ENCODE results near the gene EEF1A2.

EEF1A2 gene

GRCh38 chr20:63456429-63457284 is 42.2 kb downstream of the EEF1A2 start:
- no peak overlapping the region for H3K4me2 ChIP-seq (ENCODE audit: low read length)
- no peaks in the 10 kb centered on the region for H3K9me3 ChIP-seq (ENCODE audit: insufficient read depth, low read length)
- H2AFZ ChIP-seq (ENCODE audit: low read depth, low read length): no peak overlapping the region
- no peaks in the 10 kb centered on the region for H3K4me1 ChIP-seq (ENCODE audit: low read length)
- no peaks in the 10 kb centered on the region for H4K20me1 ChIP-seq (ENCODE audit: insufficient read depth, low read length)
- H3K27me3 ChIP-seq (ENCODE audit: low read depth, low read length): no peaks in the 10 kb centered on the region
- TF ChIP-seq EZH2phosphoT487 (IDR thresholded peaks at IDR 0.05; ENCODE audit: low read depth) (no peak), CTCF (IDR thresholded peaks at IDR 0.05; ENCODE audit: low read depth, low read length) (no peak)
- H3K27ac ChIP-seq (ENCODE audit: low read length): no peak overlapping the region
- no peaks in the 10 kb centered on the region for H3K79me2 ChIP-seq (ENCODE audit: low read length)
- no peak overlapping the region for H3K4me3 ChIP-seq (ENCODE audit: low read length)
- H3K36me3 ChIP-seq (replicated peaks; ENCODE audit: low read depth, low read length): no peaks in the 10 kb centered on the region
- H3K9ac ChIP-seq (ENCODE audit: low read length): no peak overlapping the region

- no peaks in the 10 kb centered on the region for H4K20me1 ChIP-seq (ENCODE audit: insufficient read depth, low read length)
- H3K27ac ChIP-seq (ENCODE audit: low read length): no peak overlapping the region
- H3K79me2 ChIP-seq (ENCODE audit: low read length): no peaks in the 10 kb centered on the region
- H3K4me1 ChIP-seq (ENCODE audit: low read length): no peaks in the 10 kb centered on the region
- TF ChIP-seq CTCF (IDR thresholded peaks at IDR 0.05; ENCODE audit: low read depth, low read length): no peak
- TF ChIP-seq EZH2phosphoT487 (IDR thresholded peaks at IDR 0.05; ENCODE audit: low read depth): no peak
- H3K4me3 ChIP-seq (ENCODE audit: low read length): no peak overlapping the region
- H3K27me3 ChIP-seq (ENCODE audit: low read depth, low read length): no peaks in the 10 kb centered on the region
- no peak overlapping the region for H3K4me2 ChIP-seq (ENCODE audit: low read length)
- no peaks in the 10 kb centered on the region for H3K36me3 ChIP-seq (replicated peaks; ENCODE audit: low read depth, low read length)
- no peak overlapping the region for H3K9ac ChIP-seq (ENCODE audit: low read length)
- no peak overlapping the region for H2AFZ ChIP-seq (ENCODE audit: low read depth, low read length)
- no peaks in the 10 kb centered on the region for H3K9me3 ChIP-seq (ENCODE audit: insufficient read depth, low read length)
These were observed 43.4 kb downstream of the EEF1A2 start for GRCh38 chr20:63455568-63455859.

GRCh38 chr20:63454731-63455567 is 43.9 kb downstream of the EEF1A2 start:
- H3K4me2 ChIP-seq (ENCODE audit: low read length): no peak overlapping the region
- H3K9me3 ChIP-seq (ENCODE audit: insufficient read depth, low read length): no peaks in the 10 kb centered on the region
- no peaks in the 10 kb centered on the region for H3K79me2 ChIP-seq (ENCODE audit: low read length)
- no peaks in the 10 kb centered on the region for H3K4me1 ChIP-seq (ENCODE audit: low read length)
- no peaks in the 10 kb centered on the region for H4K20me1 ChIP-seq (ENCODE audit: insufficient read depth, low read length)
- H3K27me3 ChIP-seq (ENCODE audit: low read depth, low read length): no peaks in the 10 kb centered on the region
- no peak overlapping the region for H2AFZ ChIP-seq (ENCODE audit: low read depth, low read length)
- TF ChIP-seq EZH2phosphoT487 (IDR thresholded peaks at IDR 0.05; ENCODE audit: low read depth) (no peak), CTCF (IDR thresholded peaks at IDR 0.05; ENCODE audit: low read depth, low read length) (no peak)
- H3K27ac ChIP-seq (ENCODE audit: low read length): no peak overlapping the region
- H3K9ac ChIP-seq (ENCODE audit: low read length): no peak overlapping the region
- no peaks in the 10 kb centered on the region for H3K36me3 ChIP-seq (replicated peaks; ENCODE audit: low read depth, low read length)
- no peak overlapping the region for H3K4me3 ChIP-seq (ENCODE audit: low read length)

- Histone ChIP-seq H3K79me2 (ENCODE audit: low read length) (no peaks in the 10 kb centered on the region), H3K4me2 (ENCODE audit: low read length) (no peak overlapping the region), H3K27me3 (ENCODE audit: low read depth, low read length) (no peaks in the 10 kb centered on the region), H2AFZ (ENCODE audit: low read depth, low read length) (no peak overlapping the region), H3K9me3 (ENCODE audit: insufficient read depth, low read length) (no peaks in the 10 kb centered on the region), H3K9ac (ENCODE audit: low read length) (no peak overlapping the region), H3K4me1 (ENCODE audit: low read length) (no peaks in the 10 kb centered on the region), H3K4me3 (ENCODE audit: low read length) (no peak overlapping the region), H3K27ac (ENCODE audit: low read length) (no peak overlapping the region), H4K20me1 (ENCODE audit: insufficient read depth, low read length) (no peaks in the 10 kb centered on the region), H3K36me3 (replicated peaks; ENCODE audit: low read depth, low read length) (no peaks in the 10 kb centered on the region)
- TF ChIP-seq EZH2phosphoT487 (IDR thresholded peaks at IDR 0.05; ENCODE audit: low read depth) (no peak), CTCF (IDR thresholded peaks at IDR 0.05; ENCODE audit: low read depth, low read length) (no peak)
These were observed 45.9 kb downstream of the EEF1A2 start for GRCh38 chr20:63452821-63453523.
